ENCODE data around the gene FGFBP1.

The FGFBP1 gene

DNA sequence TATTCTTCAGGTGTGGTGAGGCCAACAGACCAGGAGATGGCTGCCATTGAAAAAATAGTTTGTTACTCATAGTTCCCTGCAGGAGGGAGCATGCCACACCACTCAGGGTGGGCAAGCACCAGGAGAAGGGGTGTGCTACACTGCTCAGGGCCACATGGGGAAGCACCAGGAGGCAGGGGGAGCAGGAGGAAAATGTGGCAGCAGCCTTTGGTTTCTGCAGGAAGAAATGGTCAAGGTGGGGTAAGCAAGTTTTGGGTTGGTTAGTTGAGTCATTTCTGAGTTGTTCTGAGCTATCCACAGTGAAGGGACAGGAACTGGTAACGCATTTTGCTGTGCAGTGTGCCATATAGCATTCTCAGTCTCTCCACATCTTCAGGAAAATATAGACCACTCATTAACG lies 23.8 kb downstream of the FGFBP1 start:
- no peak for TF ChIP-seq CTCF (IDR thresholded peaks at IDR 0.05; ENCODE audit: insufficient read depth, low read depth, low read length, missing control alignments)

GRCh38 chr4:15914291-15914690 lies 24.2 kb downstream of the FGFBP1 start:
- no peak for TF ChIP-seq CTCF (IDR thresholded peaks at IDR 0.05; ENCODE audit: insufficient read depth, low read depth, low read length, missing control alignments)
- H3K4me3 ChIP-seq (ENCODE audit: low read depth, low read length), result no peak overlapping the region
- DNase-seq (ENCODE audit: low read depth), result no peak

More for the DNA sequence above, 23.8 kb downstream of the FGFBP1 start:
- DNase-seq (ENCODE audit: low read depth), result no peak
- no peak overlapping the region for H3K4me3 ChIP-seq (ENCODE audit: low read depth, low read length)

DNA sequence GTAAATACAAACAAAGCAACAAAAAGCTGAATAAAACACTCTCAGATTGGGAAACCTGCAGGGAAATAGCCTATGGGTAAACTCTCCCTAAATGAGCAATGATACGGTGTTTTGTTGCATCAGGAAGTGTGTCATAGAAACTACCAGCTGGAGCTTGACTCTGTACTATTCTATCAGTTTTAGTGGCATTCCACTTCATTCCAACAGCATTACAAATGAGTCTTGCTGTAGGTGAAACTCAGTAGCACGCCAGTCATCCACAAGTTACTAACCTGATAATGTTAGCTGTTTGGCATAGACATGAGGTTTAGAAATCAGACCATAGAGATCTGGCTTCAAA lies 24.9 kb downstream of the FGFBP1 start:
- DNase-seq (ENCODE audit: low read depth), result no peak

GRCh38 chr4:15912961-15913630 lies 25.4 kb downstream of the FGFBP1 start:
- DNase-seq (ENCODE audit: low read depth), result no peak
- no peak overlapping the region for H3K4me3 ChIP-seq (ENCODE audit: low read depth, low read length)
- TF ChIP-seq CTCF (IDR thresholded peaks at IDR 0.05; ENCODE audit: insufficient read depth, low read depth, low read length, missing control alignments), result no peak

More for the DNA sequence above, 24.9 kb downstream of the FGFBP1 start:
- TF ChIP-seq CTCF (IDR thresholded peaks at IDR 0.05; ENCODE audit: insufficient read depth, low read depth, low read length, missing control alignments), result no peak
- H3K4me3 ChIP-seq (ENCODE audit: low read depth, low read length), result no peak overlapping the region

GRCh38 chr4:15912236-15912635 lies 26.3 kb downstream of the FGFBP1 start:
- H3K4me3 ChIP-seq (ENCODE audit: low read depth, low read length), result no peak overlapping the region
- TF ChIP-seq CTCF (IDR thresholded peaks at IDR 0.05; ENCODE audit: insufficient read depth, low read depth, low read length, missing control alignments), result no peak
- no peak for DNase-seq (ENCODE audit: low read depth)

DNA sequence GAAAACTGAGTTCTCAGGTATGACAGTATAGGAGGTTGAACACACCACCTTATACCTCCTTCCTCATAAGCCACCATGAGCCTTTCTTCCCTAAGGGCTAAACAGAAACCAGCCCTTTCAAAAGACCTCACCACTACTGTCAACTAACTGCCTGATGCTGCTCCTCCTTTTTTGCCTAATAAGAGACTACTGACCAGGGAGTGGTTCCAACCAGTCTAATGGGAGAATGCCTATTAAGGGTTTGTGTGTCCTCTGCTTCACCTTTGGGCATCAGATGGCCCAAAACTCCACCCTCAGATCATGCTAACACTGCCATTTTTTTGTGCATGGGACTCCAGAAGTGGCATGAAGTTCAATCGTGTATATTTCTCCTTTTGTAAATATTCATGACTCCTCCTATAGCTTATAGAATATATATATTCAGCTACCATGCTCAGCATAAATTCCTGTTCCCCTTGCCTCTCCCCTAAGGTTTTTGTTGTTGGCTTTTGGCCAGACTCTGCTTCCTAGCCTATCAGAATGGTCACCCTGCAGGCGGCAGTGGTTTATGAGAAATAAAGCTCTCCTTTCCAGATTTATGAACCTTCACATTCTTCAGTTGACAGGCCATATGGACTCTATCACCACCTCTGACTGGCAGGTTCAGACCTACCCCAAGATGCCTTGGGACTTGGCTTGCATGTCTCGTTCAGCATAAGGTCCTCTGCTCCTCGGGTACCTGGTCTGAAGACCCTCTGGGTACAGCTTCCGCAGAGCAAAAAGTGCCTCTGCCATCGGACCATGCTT lies 28.2 kb downstream of the FGFBP1 start:
- TF ChIP-seq CTCF (IDR thresholded peaks at IDR 0.05; ENCODE audit: insufficient read depth, low read depth, low read length, missing control alignments), result no peak
- DNase-seq (ENCODE audit: low read depth), result no peak
- no peak overlapping the region for H3K4me3 ChIP-seq (ENCODE audit: low read depth, low read length)
